K562 (cell line): ENCODE results near the gene SMURF1. TPM values are rescaled to one million over a fixed set of nuclear protein-coding genes. Genes with fewer than 3 reads are reported as not detected.

Experiments used
- BRCA1 ChIP-seq, 2 experiments: fragments of 450-650 bp in 1 of 2; sonication (generic) in 1 of 2; formaldehyde crosslinking in 1 of 2; IDR thresholded peaks; 2 replicates each; pipeline versions ENCODE4 v1.5.0 to v1.6.1; 2017 to 2020; ENCODE audit warnings: mild to moderate bottlenecking in 1 of 2, missing genetic modification reagents in 1 of 2
- CCAR2 ChIP-seq: fragments of 200-400 bp; formaldehyde crosslinking; IDR thresholded peaks from 2 replicates; pipeline ENCODE4 v1.6.1; 2017; ENCODE audit warnings: mild to moderate bottlenecking, low read depth, low read length
- RHOXF2B ChIP-seq: fragments of 250-450 bp; sonication (Bioruptor Pico); conservative IDR thresholded peaks from 2 replicates; pipeline ENCODE4 v1.5.1; 2021
- THRAP3 ChIP-seq: fragments of 450-650 bp; IDR thresholded peaks from 2 replicates; pipeline ENCODE4 v1.6.1; 2016; ENCODE audit warnings: mild to moderate bottlenecking, inconsistent platforms, borderline replicate concordance
- ZNF318 ChIP-seq, 2 experiments: fragments of 450-650 bp; IDR thresholded peaks; 2 replicates each; pipeline ENCODE4 v1.6.1; 2016; ENCODE audit warnings: mild to moderate bottlenecking in 2 of 2, borderline replicate concordance in 1 of 2, low read depth in 1 of 2, moderate library complexity in 1 of 2
- polyA plus RNA-seq, 8 experiments: library from polyadenylated mRNA; depleted of rRNA in 4 of 8; stranded (reverse) in 5 of 8; unstranded in 3 of 8; fragments of >200 nt; fragmentation: Nextera tagmentation in 2 of 8; fragmentation: Illumina TruSeq in 1 of 8; extraction: Ambion mirVana in 2 of 8; extraction: Trizol in 1 of 8; gene quantifications; 2 replicates each; pipeline versions ENCODE4 v1.2.1 to v1.2.3, GENCODE V29; 2011 to 2014; ENCODE audit warnings: inconsistent platforms in 1 of 8, missing spikeins in 1 of 8
- total RNA-seq, 7 experiments: library from RNA; depleted of rRNA in 6 of 7; stranded (reverse); fragments of >200 nt in 6 of 7; fragmentation: Illumina TruSeq in 2 of 7; extraction: Trizol in 2 of 7; gene quantifications; 2 replicates each; pipeline versions ENCODE4 v1.2.1 to v1.2.3, GENCODE V29; 2011 to 2021; ENCODE audit warnings: low replicate concordance in 1 of 7

Gene SMURF1
- total and polyA plus RNA-seq, 9 of the 15 experiments (the other 6 are each of a cell fraction or from before 2014, with no cell fraction given): 1.0 to 20.1 (median 12.6) TPM

GRCh38 chr7:99070361-99070760, 73.5 kb downstream of the SMURF1 start (continued):
- TF ChIP-seq ZNF318 (IDR thresholded peaks at IDR 0.05; ENCODE audit: borderline replicate concordance in 1 of 2, low read depth in 1 of 2) (no peak), CCAR2 (no peak), RHOXF2B (CRISPR knock-in tag) (no peak), BRCA1 (IDR thresholded peaks at IDR 0.05) (no peak), BRCA1 (CRISPR knock-in tag; IDR thresholded peaks at IDR 0.05) (no peak), THRAP3 (no peak)
